ENCODE measurements around the gene RBSN. TPM values are rescaled to one million over a fixed set of nuclear protein-coding genes. Genes with fewer than 3 reads are reported as not detected.

RBSN gene
- total and polyA plus RNA-seq, 2 experiments from 2014 or later, result 19.1 to 21.2 TPM

DNA sequence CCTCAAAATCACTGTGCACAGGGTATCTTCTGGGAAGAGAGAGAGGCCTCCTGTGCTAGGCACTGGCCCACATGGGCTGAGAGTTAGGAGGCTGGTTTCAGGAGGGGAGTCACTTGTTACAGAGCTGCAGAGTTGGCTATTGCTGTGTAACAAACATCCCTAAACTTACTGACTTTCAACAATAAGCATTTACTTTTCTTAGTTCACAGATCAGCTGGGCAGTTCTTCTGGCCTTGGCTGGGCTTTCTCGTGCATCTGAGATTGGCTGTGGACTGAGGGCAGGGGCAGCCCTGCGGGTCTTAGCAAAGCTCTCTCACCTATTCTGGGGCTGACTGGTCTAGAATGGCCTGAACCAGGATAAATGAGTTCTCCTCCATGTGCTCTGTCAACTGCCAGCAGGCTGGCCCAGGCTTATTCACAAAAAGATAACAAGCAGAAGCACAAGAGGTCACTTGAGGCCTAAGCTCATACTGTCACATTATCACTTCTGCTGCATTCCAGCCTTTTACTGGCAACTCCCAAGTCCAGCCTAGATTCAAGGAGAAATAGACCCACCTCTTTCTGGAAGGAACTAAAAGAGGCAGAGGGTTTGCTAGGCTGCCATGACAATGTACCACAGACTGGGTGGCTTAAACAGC is 17.2 kb upstream of the RBSN start:
- peaks cover 5% of the 10 kb centered on the region for H3K27me3 ChIP-seq
- no peaks in the 10 kb centered on the region for H3K36me3 ChIP-seq (replicated peaks; ENCODE audit: insufficient read depth, low read depth)
- H3K27ac ChIP-seq, result no peak overlapping the region
- no peak overlapping the region for H2AFZ ChIP-seq
- no peaks in the 10 kb centered on the region for H3K79me2 ChIP-seq
- no peaks in the 10 kb centered on the region for H3K9me3 ChIP-seq (ENCODE audit: low read depth)
- no peak overlapping the region for H3K4me2 ChIP-seq
- DNase-seq (ENCODE audit: low spot score), result no peak
- H4K20me1 ChIP-seq (ENCODE audit: insufficient read depth, poor library complexity, severe bottlenecking), result no peaks in the 10 kb centered on the region
- TF ChIP-seq, protein P1, sequence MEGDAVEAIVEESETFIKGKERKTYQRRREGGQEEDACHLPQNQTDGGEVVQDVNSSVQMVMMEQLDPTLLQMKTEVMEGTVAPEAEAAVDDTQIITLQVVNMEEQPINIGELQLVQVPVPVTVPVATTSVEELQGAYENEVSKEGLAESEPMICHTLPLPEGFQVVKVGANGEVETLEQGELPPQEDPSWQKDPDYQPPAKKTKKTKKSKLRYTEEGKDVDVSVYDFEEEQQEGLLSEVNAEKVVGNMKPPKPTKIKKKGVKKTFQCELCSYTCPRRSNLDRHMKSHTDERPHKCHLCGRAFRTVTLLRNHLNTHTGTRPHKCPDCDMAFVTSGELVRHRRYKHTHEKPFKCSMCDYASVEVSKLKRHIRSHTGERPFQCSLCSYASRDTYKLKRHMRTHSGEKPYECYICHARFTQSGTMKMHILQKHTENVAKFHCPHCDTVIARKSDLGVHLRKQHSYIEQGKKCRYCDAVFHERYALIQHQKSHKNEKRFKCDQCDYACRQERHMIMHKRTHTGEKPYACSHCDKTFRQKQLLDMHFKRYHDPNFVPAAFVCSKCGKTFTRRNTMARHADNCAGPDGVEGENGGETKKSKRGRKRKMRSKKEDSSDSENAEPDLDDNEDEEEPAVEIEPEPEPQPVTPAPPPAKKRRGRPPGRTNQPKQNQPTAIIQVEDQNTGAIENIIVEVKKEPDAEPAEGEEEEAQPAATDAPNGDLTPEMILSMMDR (IDR thresholded peaks at IDR 0.05; ENCODE audit: poor library complexity), result no peak
- TF ChIP-seq EZH2 (IDR thresholded peaks at IDR 0.05; ENCODE audit: borderline replicate concordance) (no peak), EZH2phosphoT487 (IDR thresholded peaks at IDR 0.05; ENCODE audit: low read depth, severe bottlenecking, unreplicated experiment) (no peak)
- no peak overlapping the region for H3K4me3 ChIP-seq
- H3K4me1 ChIP-seq (ENCODE audit: insufficient read depth), result no peaks in the 10 kb centered on the region
- 38% methylated on average over 2 of the region's 2 CpGs for WGBS (ENCODE audit: low lambda C conversion rate, missing lambda C conversion rate)
- H3K9me2 ChIP-seq (replicated peaks; ENCODE audit: insufficient read depth), result no peaks in the 10 kb centered on the region

DNA sequence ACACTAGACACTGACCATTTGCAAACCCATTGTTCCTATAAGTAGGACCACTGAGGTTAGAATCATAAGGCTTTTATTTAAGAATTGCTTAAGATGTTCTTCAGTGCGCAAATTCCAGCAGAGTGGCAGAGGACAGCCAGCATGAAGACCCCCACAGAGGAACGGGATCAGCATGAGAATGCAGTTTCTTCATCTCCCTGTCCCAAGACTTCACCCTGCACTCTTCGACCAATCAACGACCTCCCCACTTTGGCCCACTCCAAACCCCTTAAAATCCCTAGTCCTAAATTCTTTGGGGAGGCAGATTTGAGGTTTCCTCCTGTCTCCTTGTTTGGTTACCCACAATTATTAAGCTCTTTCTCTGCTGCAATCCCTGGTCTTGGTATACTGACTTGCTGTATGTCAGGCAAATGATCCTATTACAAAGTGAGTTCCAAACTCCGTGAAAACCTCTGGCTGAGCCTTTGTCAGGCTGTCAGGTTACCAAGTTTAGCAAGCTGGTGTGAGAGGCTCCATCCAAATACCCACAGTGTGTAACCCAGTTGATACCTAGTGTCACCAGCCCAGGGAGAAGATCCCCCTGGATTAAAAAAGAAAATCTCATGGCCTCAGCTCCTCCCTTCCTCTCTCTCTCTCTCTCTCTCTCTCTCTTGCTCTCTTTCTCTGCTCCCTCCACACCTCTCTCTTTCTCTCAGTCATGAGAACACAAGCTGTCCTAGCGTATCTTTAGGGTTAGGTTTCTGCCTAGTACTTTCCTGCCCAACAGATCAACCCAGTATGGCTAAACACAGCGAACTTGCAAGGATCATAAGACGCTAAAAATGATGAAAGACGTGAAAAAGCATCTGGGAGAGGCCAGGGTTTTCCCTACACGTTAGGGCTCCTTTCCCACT is 15.8 kb upstream of the RBSN start:
- Histone ChIP-seq H3K9me2 (replicated peaks; ENCODE audit: insufficient read depth) (no peaks in the 10 kb centered on the region), H3K27me3 (peaks cover 5% of the 10 kb centered on the region), H4K20me1 (ENCODE audit: insufficient read depth, poor library complexity, severe bottlenecking) (no peaks in the 10 kb centered on the region), H3K4me3 (no peak overlapping the region), H3K9me3 (ENCODE audit: low read depth) (no peaks in the 10 kb centered on the region), H2AFZ (no peak overlapping the region), H3K4me2 (no peak overlapping the region), H3K36me3 (replicated peaks; ENCODE audit: insufficient read depth, low read depth) (no peaks in the 10 kb centered on the region), H3K4me1 (ENCODE audit: insufficient read depth) (no peaks in the 10 kb centered on the region), H3K27ac (no peak overlapping the region), H3K79me2 (no peaks in the 10 kb centered on the region)
- DNase-seq (ENCODE audit: low spot score), result no peak
- TF ChIP-seq EZH2phosphoT487 (IDR thresholded peaks at IDR 0.05; ENCODE audit: low read depth, severe bottlenecking, unreplicated experiment) (no peak), EZH2 (IDR thresholded peaks at IDR 0.05; ENCODE audit: borderline replicate concordance) (no peak)
- TF ChIP-seq, protein P1 (IDR thresholded peaks at IDR 0.05; ENCODE audit: poor library complexity), result no peak
- WGBS (ENCODE audit: low lambda C conversion rate, missing lambda C conversion rate), result 72% methylated on average over 10 of the region's 10 CpGs

DNA sequence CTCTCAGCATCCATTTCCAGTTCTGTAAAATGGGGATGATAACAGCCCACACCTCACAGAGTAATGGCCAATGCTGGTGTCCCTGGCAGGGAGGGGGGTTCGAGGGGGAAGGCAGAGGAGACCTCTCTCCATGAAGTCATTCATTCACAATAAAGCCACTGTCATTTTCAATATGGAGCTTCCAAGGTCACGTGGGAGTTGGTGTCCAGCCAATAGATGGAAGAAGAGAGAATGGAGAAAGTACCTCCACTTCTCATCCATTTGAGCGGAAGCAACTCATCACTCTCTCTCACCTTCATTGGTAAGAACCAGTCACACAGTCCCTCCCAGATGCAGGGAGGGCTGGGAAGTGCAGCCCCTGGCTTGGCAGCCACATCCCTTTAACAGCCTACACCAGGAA is 14.9 kb upstream of the RBSN start:
- Histone ChIP-seq H3K27me3 (no peaks in the 10 kb centered on the region), H3K9me2 (replicated peaks; ENCODE audit: insufficient read depth) (no peaks in the 10 kb centered on the region), H3K4me2 (no peak overlapping the region), H3K9me3 (ENCODE audit: low read depth) (no peaks in the 10 kb centered on the region), H3K4me1 (ENCODE audit: insufficient read depth) (no peaks in the 10 kb centered on the region), H3K79me2 (no peaks in the 10 kb centered on the region), H4K20me1 (ENCODE audit: insufficient read depth, poor library complexity, severe bottlenecking) (no peaks in the 10 kb centered on the region), H3K27ac (no peak overlapping the region), H2AFZ (no peak overlapping the region), H3K36me3 (replicated peaks; ENCODE audit: insufficient read depth, low read depth) (no peaks in the 10 kb centered on the region), H3K4me3 (no peak overlapping the region)
- no peak for DNase-seq (ENCODE audit: low spot score)
- TF ChIP-seq EZH2 (IDR thresholded peaks at IDR 0.05; ENCODE audit: borderline replicate concordance), result no peak
- TF ChIP-seq EZH2phosphoT487 (IDR thresholded peaks at IDR 0.05; ENCODE audit: low read depth, severe bottlenecking, unreplicated experiment), result no peak
- TF ChIP-seq, protein P1 (IDR thresholded peaks at IDR 0.05; ENCODE audit: poor library complexity), result no peak
- 88% methylated on average over 3 of the region's 3 CpGs for WGBS (ENCODE audit: low lambda C conversion rate, missing lambda C conversion rate)

All from hepatocyte (in vitro differentiated cells).